ENCODE results near the gene MDM2. TPM values are rescaled to one million over a fixed set of nuclear protein-coding genes. Genes with fewer than 3 reads are reported as not detected.

Gene MDM2
- total and polyA plus RNA-seq, 2 of the 8 experiments (the other 6 are each of a cell fraction or from before 2014, with no cell fraction given) = 15.1 to 115 TPM

GRCh38 chr12:68804657-68805591 lies 3.1 kb upstream of the MDM2 start (continued):
- TF ChIP-seq ATF2 (IDR thresholded peaks at IDR 0.05; ENCODE audit: low read length) (no peak), POLR2A (IDR thresholded peaks at IDR 0.05; ENCODE audit: control extremely low read depth in 1 of 2, low read depth in 2 of 2, low read length in 2 of 2) (no peak), EP300 (IDR thresholded peaks at IDR 0.05; ENCODE audit: borderline replicate concordance in 1 of 2, low read depth in 2 of 2, low read length in 2 of 2) (no peak), CREB1 (IDR thresholded peaks at IDR 0.05) (no peak), TBP (IDR thresholded peaks at IDR 0.05; ENCODE audit: low read depth, low read length) (no peak), GABPA (IDR thresholded peaks at IDR 0.05; ENCODE audit: borderline replicate concordance, insufficient read depth, low read length) (no peak), CBX8 (IDR thresholded peaks at IDR 0.05; ENCODE audit: borderline replicate concordance, low read depth, low read length) (no peak), SIN3A (conservative IDR thresholded peaks at IDR 0.05 in 1 of 2, IDR thresholded peaks at IDR 0.05 in 1 of 2; ENCODE audit: low read depth in 1 of 2, low read length in 2 of 2) (no peak; a peak in 1 of 4 replicates)

Measured in H1 (cell line).